B cell (primary cell): ENCODE data around the gene ATAT1. TPM values are rescaled to one million over a fixed set of nuclear protein-coding genes. Genes with fewer than 3 reads are reported as not detected.

Source experiments
- ATAC-seq: fragments of 200-7000 bp; cut with Tn5 transposase; one replicate; pipeline ENCODE4 v1.10.0; 2021; ENCODE audit warnings: low read depth, mild to moderate bottlenecking, moderate number of reproducible peaks, moderate library complexity
- CTCF ChIA-PET: fragments of 350-600 bp; sonication (Branson Sonifier 250); formaldehyde crosslinking; loops from one replicate; lab custom pipeline; 2021; ENCODE audit warnings: antibody characterized with exemption, inconsistent platforms; lab: Charles Lee
- POLR2A ChIA-PET: fragments of 350-600 bp; sonication (Branson Sonifier 250); formaldehyde crosslinking; loops from one replicate; lab custom pipeline; 2021; ENCODE audit warnings: antibody characterized with exemption; lab: Charles Lee
- DNase-seq: peaks from one replicate; pipeline ENCODE4 v3.0.0; 2013
- H2AFZ ChIP-seq: 2 replicates; pipeline ENCODE4 v1.6.1; 2012; ENCODE audit warnings: mild to moderate bottlenecking, low read depth, low read length; ENCODE audit not compliant: insufficient read depth, poor library complexity, severe bottlenecking
- H3K27ac ChIP-seq, 2 donors: 1 replicate in 1 of 2; 2 replicates in 1 of 2; pipeline ENCODE4 v1.5.1; 2012 to 2013; ENCODE audit warnings: low read length in 2 of 2, mild to moderate bottlenecking in 2 of 2, moderate library complexity in 1 of 2
- H3K27me3 ChIP-seq, 4 experiments: fragments of 200-600 bp in 1 of 4; sonication (generic) in 1 of 4; replicated peaks in 1 of 4; 1 replicate in 2 of 4; 2 replicates in 2 of 4; pipeline versions ENCODE4 v1.6.1 to v1.7.0; 2013 to 2016; ENCODE audit warnings: low read length in 3 of 4, mild to moderate bottlenecking in 2 of 4, mixed read lengths in 1 of 4, moderate library complexity in 1 of 4; ENCODE audit not compliant: insufficient read depth in 4 of 4, control insufficient read depth in 3 of 4; ENCODE audit errors: control extremely low read depth in 1 of 4
- H3K36me3 ChIP-seq, 2 experiments: replicated peaks in 1 of 2; 1 replicate in 1 of 2; 2 replicates in 1 of 2; pipeline versions ENCODE4 v1.6.1 to v1.7.1; 2013; ENCODE audit warnings: low read length in 1 of 2; ENCODE audit not compliant: insufficient read depth in 2 of 2, control insufficient read depth in 1 of 2; ENCODE audit errors: control extremely low read depth in 1 of 2, extremely low read depth in 1 of 2
- H3K4me1 ChIP-seq, 2 donors: fragments of 200-600 bp in 1 of 2; sonication (generic) in 1 of 2; 1 replicate in 1 of 2; 2 replicates in 1 of 2; pipeline versions ENCODE4 v1.5.1 to v1.6.1; 2013 to 2017; ENCODE audit warnings: low read length in 2 of 2; ENCODE audit not compliant: control insufficient read depth in 2 of 2, insufficient read depth in 2 of 2
- H3K4me2 ChIP-seq: replicated peaks from 2 replicates; pipeline ENCODE3; 2012; ENCODE audit warnings: mild to moderate bottlenecking, low read depth, low read length; ENCODE audit not compliant: poor library complexity, severe bottlenecking
- H3K4me3 ChIP-seq, 5 experiments: fragments of 200-600 bp in 1 of 5; sonication (generic) in 1 of 5; 1 replicate in 3 of 5; 2 replicates in 2 of 5; pipeline versions ENCODE4 v1.5.1 to v1.7.0; 2011 to 2016; ENCODE audit warnings: low read length in 4 of 5, mild to moderate bottlenecking in 4 of 5, low read depth in 2 of 5, control low read depth in 1 of 5, moderate library complexity in 1 of 5; ENCODE audit not compliant: insufficient read depth in 1 of 5; ENCODE audit errors: control extremely low read depth in 1 of 5, extremely low read depth in 1 of 5
- H3K79me2 ChIP-seq: fragments of 200-600 bp; sonication (generic); one replicate; pipeline ENCODE4 v1.6.0; 2016; ENCODE audit warnings: low read length; ENCODE audit not compliant: control insufficient read depth, insufficient read depth
- H3K9ac ChIP-seq: fragments of 200-600 bp; sonication (generic); 2 replicates; pipeline ENCODE4 v1.6.1; 2017; ENCODE audit warnings: mild to moderate bottlenecking, low read length, moderate library complexity
- H3K9me3 ChIP-seq, 3 donors: one replicate each; pipeline versions ENCODE4 v1.6.1 to v1.7.1; 2013; ENCODE audit warnings: low read length in 2 of 3; ENCODE audit not compliant: control insufficient read depth in 2 of 3, insufficient read depth in 1 of 3; ENCODE audit errors: control extremely low read depth in 1 of 3
- H4K20me1 ChIP-seq: 2 replicates; pipeline ENCODE4 v1.6.0; 2012; ENCODE audit warnings: mild to moderate bottlenecking, low read length; ENCODE audit not compliant: insufficient read depth, control insufficient read depth, poor library complexity, severe bottlenecking
- H3K27ac Mint-ChIP-seq: one replicate; pipeline ENCODE4 v1.8.0; 2021; ENCODE audit warnings: mixed read lengths
- H3K27me3 Mint-ChIP-seq: one replicate; pipeline ENCODE4 v1.8.0; 2021; ENCODE audit warnings: mixed read lengths
- H3K4me1 Mint-ChIP-seq: one replicate; pipeline ENCODE4 v1.8.0; 2021; ENCODE audit warnings: mixed read lengths
- H3K4me3 Mint-ChIP-seq: one replicate; pipeline ENCODE4 v1.8.0; 2021; ENCODE audit warnings: mixed read lengths
- H3K9me3 Mint-ChIP-seq: one replicate; pipeline ENCODE4 v1.8.0; 2022; ENCODE audit warnings: mixed read lengths; ENCODE audit not compliant: insufficient read depth
- CTCF ChIP-seq: fragments of 200-600 bp; IDR thresholded peaks from one replicate; pipeline ENCODE4 v1.8.0; 2022; ENCODE audit warnings: antibody characterized with exemption, mild to moderate bottlenecking
- EZH2 ChIP-seq: IDR thresholded peaks from 2 replicates; pipeline ENCODE4 v1.6.1; 2012; ENCODE audit warnings: borderline replicate concordance, low read depth, mild to moderate bottlenecking, moderate library complexity, low read length; ENCODE audit not compliant: insufficient read depth, poor library complexity, severe bottlenecking
- WGBS: methylation state at CpG from one replicate; pipeline ENCODE4 v1.1.5; 2013; ENCODE audit warnings: missing lambda C conversion rate; ENCODE audit not compliant: insufficient coverage; 5-methylcytosine and 5-hydroxymethylcytosine counted together
- intact Hi-C: fragments of 100-400 bp; cut with micrococcal nuclease; formaldehyde crosslinking; loops from one replicate; pipeline ENCODE4 v1.10.0; 2022
- polyA plus RNA-seq: library from polyadenylated mRNA; depleted of rRNA; stranded (reverse); fragments of >200 nt; gene quantifications from 2 replicates; pipeline ENCODE4 v1.2.3, GENCODE V29; 2012
- total RNA-seq, 2 donors: library from RNA; stranded (reverse); fragments of 120-200 nt in 1 of 2; gene quantifications; 1 replicate in 1 of 2; 2 replicates in 1 of 2; pipeline versions ENCODE4 v1.2.3 to v1.2.4, GENCODE V29; 2013 to 2022

ATAT1 gene
- total and polyA plus RNA-seq, 2 donors (not counting 1 experiment from before 2014, with no cell fraction given), result 15.7 to 21.5 TPM

- Histone ChIP-seq H3K9me3 (no peaks in the 10 kb centered on the region), H3K4me1 (peaks cover 27 to 31% of the 10 kb centered on the region in 2 donors), H3K79me2 (peaks cover 71% of the 10 kb centered on the region), H3K4me3 (peak within 1 kb of the TSS; percentile 93 to 100 (median 98)), H3K36me3 (peaks cover 7 to 45% of the 10 kb centered on the region in 2 experiments), H3K27me3 (no peaks in the 10 kb centered on the region), H3K9ac (peak within 1 kb of the TSS; percentile 100), H4K20me1 (no peaks in the 10 kb centered on the region), H3K27ac (peak within 1 kb of the TSS; percentile 99), H3K4me2 (peak within 1 kb of the TSS; percentile 82), H2AFZ (peak within 1 kb of the TSS; percentile 82)
- TF ChIP-seq EZH2, result no peak
- no peak for TF ChIP-seq CTCF
- intact Hi-C loops, result loop anchor here (1.0 to 10.0 kb wide), 12 partner anchors 9 to 737 kb away; partner anchors contain the start of genes ABCF1, ATAT1, C6orf136 and DHX16
- CTCF ChIA-PET, result interaction anchor here (0.7 to 2.4 kb wide), 13 partner anchors 8 to 113 kb away, joined by 3 to 9 read pairs (median 4); partner anchors contain the start of gene MDC1
- H3K4me3 Mint-ChIP-seq, result peak within 1 kb of the TSS; percentile 92
- peak within 1 kb of the TSS; percentile 100 for H3K27ac Mint-ChIP-seq
- H3K4me1 Mint-ChIP-seq, result peaks cover 33% of the 10 kb centered on the region
- peak; percentile 73 for ATAC-seq
- H3K9me3 Mint-ChIP-seq, result no peaks in the 10 kb centered on the region
- under 1% methylated on average over 29 of the region's 34 CpGs for WGBS
- peak; percentile 100 for DNase-seq
- POLR2A ChIA-PET, result interaction anchor here (0.5 to 2.0 kb wide), 26 partner anchors 9 to 1536 kb away, joined by 3 to 12 read pairs (median 4); partner anchors contain the start of genes ABCF1, ATAT1, C6orf136 and DXO
- no peaks in the 10 kb centered on the region for H3K27me3 Mint-ChIP-seq
Observed at GRCh38 chr6:30617565-30618269, 9.0 kb upstream of the ATAT1 start, which contains the start of gene MRPS18B. Gene MRPS18B, plus strand, starts transcription at chr6:30617840. Its CDS starts 26 bp downstream, at chr6:30617866.
